Placental pericyte (primary cell): ENCODE data around the gene KMT2E. TPM values are rescaled to one million over a fixed set of nuclear protein-coding genes. Genes with fewer than 3 reads are reported as not detected.

ENCODE experiments used
- total RNA-seq: library from RNA; depleted of rRNA; stranded (reverse); fragments of >200 nt; gene quantifications from 2 replicates; pipeline ENCODE4 v1.2.3, GENCODE V29; 2012

KMT2E gene
- total RNA-seq: 75.3 and 109 TPM in 2 replicates

GRCh38 chr7:105013816-105014692 is at the start of gene KMT2E:
Gene KMT2E, plus strand, starts transcription at chr7:105014205. Its CDS starts 26,748 bp downstream, at chr7:105040953.

